Renal pelvis (tissue), 4 donors: ENCODE data around the gene STAT1. TPM values are rescaled to one million over a fixed set of nuclear protein-coding genes. Genes with fewer than 3 reads are reported as not detected.
A peak's percentile ranks its signal among the peaks of the same experiment; 100 is the strongest.

Experiments used
- DNase-seq: peaks from one replicate; pipeline ENCODE4 v3.0.0-alpha.2; 2013
- polyA plus RNA-seq, 3 donors: library from polyadenylated mRNA; unstranded; fragments of 120-200 nt; gene quantifications; one replicate each; pipeline ENCODE4 v1.2.1, GENCODE V29; 2013; ENCODE audit not compliant: insufficient read length in 3 of 3

The STAT1 gene
- polyA plus RNA-seq, 3 donors = 135 to 155 (median 135) TPM

- DNase-seq = no peak
These were observed 26.9 kb downstream of the STAT1 start for GRCh38 chr2:190987116-190987515.

- DNase-seq = no peak
These were observed 27.6 kb downstream of the STAT1 start for GRCh38 chr2:190986221-190986953.

DNA sequence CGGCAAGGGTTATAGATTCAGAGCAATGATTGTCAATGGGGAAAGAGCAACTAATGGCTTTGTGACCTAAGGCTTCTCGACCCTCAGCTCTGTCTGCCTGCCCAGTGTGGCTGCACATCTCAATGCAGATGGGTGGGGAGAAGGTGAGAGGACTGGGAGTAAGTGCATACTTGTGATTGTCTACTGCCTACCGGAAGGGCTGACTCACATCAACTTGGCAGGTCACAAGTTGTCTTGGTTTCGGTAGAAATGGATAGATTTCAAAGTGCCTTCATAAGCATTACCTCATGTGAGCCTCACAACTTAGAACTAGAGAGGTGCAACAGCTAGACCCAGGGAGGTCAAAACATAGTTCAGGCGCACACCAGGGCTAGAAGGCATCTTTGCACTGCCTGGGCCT, 29.4 kb downstream of the STAT1 start:
- DNase-seq = no peak

- no peak for DNase-seq
These were observed 31.5 kb downstream of the STAT1 start for GRCh38 chr2:190982262-190983034.

GRCh38 chr2:190981733-190982132, 32.2 kb downstream of the STAT1 start:
- DNase-seq = no peak

- no peak for DNase-seq
These were observed 32.6 kb downstream of the STAT1 start for GRCh38 chr2:190981333-190981732.

DNA sequence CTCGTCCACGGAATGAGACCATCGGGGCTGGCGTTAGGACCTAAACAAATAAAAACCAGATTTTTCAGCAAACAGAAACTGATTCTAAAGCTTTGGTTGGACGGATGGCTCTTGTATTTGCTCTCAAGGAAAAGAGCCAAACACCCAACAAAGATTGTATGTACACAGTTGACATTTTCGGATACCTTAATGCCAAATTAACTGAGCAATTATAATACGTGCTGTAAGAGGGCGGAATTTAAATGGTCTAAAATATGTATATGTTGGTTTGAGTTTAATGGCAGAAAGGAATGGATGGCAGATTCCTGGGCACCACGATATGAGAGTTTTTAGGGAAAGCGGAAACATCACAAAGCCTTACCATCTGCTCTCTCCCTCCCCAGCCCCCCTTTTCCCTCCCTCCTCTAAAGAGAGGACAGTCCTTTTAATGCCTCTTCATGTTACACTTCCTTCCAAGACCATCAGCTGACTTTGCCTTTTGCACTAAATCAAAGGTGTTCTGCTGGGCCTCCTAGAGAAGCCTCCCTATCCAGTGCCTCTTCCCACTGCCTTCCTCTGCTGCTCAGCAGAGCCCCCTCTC, 33.3 kb downstream of the STAT1 start:
- DNase-seq = peak; percentile 27

- DNase-seq = peak; percentile 89
These were observed 33.9 kb downstream of the STAT1 start for GRCh38 chr2:190979906-190980629.

GRCh38 chr2:190978389-190979053, 35.5 kb downstream of the STAT1 start:
- no peak for DNase-seq

GRCh38 chr2:190977505-190977904, 36.5 kb downstream of the STAT1 start:
- no peak for DNase-seq

GRCh38 chr2:190976521-190976920, 37.5 kb downstream of the STAT1 start:
- DNase-seq = no peak

DNA sequence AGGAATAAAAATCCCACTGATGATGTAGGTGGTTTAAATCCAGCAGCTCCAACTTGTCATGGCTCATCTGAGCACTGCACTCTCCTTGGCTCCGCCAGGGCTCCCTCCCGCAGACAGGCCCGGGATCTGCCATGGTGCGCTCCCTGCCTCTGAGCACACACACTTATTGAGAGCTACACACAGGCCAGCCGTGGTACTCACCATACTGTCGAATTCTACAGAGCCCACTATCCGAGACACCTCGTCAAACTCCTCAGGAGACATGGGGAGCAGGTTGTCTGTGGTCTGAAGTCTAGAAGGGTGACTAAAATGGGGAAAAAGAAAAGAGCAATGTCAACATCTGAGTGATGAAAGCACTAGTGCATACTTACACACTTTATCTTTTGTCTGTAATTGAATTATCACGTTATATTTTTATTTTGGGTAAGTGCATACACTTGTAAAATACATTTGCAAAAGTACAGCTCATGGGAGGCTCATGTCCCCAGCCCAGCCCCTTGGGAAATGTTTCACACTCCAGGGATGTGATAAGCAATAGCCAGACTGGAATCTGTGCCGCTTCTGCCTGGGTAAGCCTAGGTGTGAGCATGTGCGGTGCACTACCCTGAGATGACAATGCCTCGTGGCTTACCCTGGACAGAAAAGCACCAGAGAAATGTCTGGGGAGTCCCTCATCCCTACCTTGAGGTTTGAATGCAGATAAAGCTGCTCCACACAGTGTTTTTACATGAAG, 39.2 kb downstream of the STAT1 start:
- no peak for DNase-seq

- DNase-seq = no peak
These were observed 40.0 kb downstream of the STAT1 start for GRCh38 chr2:190973726-190974628.

DNA sequence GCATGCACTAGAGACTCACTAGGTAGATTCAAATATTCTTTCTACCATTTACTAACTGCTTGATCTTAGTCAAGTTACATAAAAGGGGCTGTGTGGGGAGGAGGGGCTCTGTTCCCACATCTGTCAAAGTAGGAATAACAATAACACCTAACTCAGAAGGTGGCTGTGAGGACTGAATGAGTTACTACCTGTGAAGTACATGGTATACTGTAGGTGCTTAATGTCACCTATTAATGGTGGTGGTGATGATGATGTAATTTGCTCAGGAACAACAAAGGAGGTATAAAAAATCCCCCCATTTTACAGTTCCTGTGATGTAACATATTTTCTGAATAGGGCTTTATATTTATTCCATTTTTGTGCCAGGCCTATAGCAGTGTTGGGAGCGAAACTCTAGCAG, 40.7 kb downstream of the STAT1 start:
- no peak for DNase-seq

GRCh38 chr2:190972846-190973245, 41.1 kb downstream of the STAT1 start:
- DNase-seq = no peak

GRCh38 chr2:190972213-190972612, 41.8 kb downstream of the STAT1 start:
- no peak for DNase-seq

- no peak for DNase-seq
These were observed 43.0 kb downstream of the STAT1 start for GRCh38 chr2:190970873-190971506.

DNA sequence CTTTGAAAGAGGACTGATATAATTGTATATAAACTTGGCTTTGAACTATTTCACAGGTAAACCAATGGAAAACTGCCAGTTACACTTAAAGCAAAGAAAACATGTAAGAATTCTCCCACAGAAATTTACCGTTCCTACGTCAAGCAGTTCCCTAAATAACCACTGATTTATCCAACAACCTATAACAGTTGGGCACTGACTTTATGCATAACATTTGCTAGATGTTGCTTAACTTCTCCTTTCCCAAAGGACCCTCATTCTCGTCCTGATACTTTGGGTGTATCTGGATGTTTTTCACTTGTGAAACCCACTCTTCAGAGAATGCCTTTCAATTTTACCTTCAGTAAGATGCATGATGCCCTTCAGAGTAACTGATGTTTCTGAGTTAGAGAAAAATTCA, 43.8 kb downstream of the STAT1 start:
- no peak for DNase-seq

GRCh38 chr2:190968522-190968921, 45.4 kb downstream of the STAT1 start:
- no peak for DNase-seq
